Liver (tissue), 3 donors: ENCODE measurements around the gene DPYD.

Source experiments
- EGR1 ChIP-seq, 2 donors: IDR thresholded peaks; 2 replicates each; pipeline ENCODE4 v1.6.1; 2016 to 2018; ENCODE audit warnings: antibody characterized with exemption in 2 of 2, low read depth in 2 of 2
- GABPA ChIP-seq, 2 donors: IDR thresholded peaks in 1 of 2; conservative IDR thresholded peaks in 1 of 2; 2 replicates each; pipeline ENCODE4 v1.6.1; 2016; ENCODE audit warnings: antibody characterized with exemption in 2 of 2, mild to moderate bottlenecking in 1 of 2, moderate library complexity in 1 of 2
- HNF4G ChIP-seq: IDR thresholded peaks from 2 replicates; pipeline ENCODE4 v1.6.1; 2016; ENCODE audit warnings: antibody characterized with exemption
- JUND ChIP-seq, 2 donors: IDR thresholded peaks; 2 replicates each; pipeline ENCODE4 v1.6.1; 2016; ENCODE audit warnings: antibody characterized with exemption in 2 of 2
- NR2F2 ChIP-seq: IDR thresholded peaks from 2 replicates; pipeline ENCODE4 v1.6.1; 2016; ENCODE audit warnings: antibody characterized with exemption
- RAD21 ChIP-seq, 2 donors: IDR thresholded peaks; 2 replicates each; pipeline ENCODE4 v1.6.1; 2016; ENCODE audit warnings: antibody characterized with exemption in 2 of 2, mild to moderate bottlenecking in 2 of 2
- SP1 ChIP-seq: IDR thresholded peaks from 2 replicates; pipeline ENCODE4 v1.6.1; 2018; ENCODE audit warnings: antibody characterized with exemption, mild to moderate bottlenecking
- TAF1 ChIP-seq: conservative IDR thresholded peaks from 2 replicates; pipeline ENCODE4 v1.6.1; 2016; ENCODE audit warnings: antibody characterized with exemption, mild to moderate bottlenecking
- YY1 ChIP-seq: IDR thresholded peaks from 2 replicates; pipeline ENCODE4 v1.6.1; 2016; ENCODE audit warnings: antibody characterized with exemption, mild to moderate bottlenecking
- TF ChIP-seq, protein P1 (sequence below): IDR thresholded peaks from 2 replicates; pipeline ENCODE4 v1.6.1; 2016; ENCODE audit warnings: antibody characterized with exemption
- TF ChIP-seq, protein P2 (sequence below): fragments of 150-350 bp; IDR thresholded peaks from 2 replicates; pipeline ENCODE4 v1.5.1; 2017; ENCODE audit warnings: improper control_type of control experiment, low read depth, low read length; ENCODE audit not compliant: missing input control
- TF ChIP-seq, protein P3 (sequence below): IDR thresholded peaks from 2 replicates; pipeline ENCODE4 v1.6.1; 2016; ENCODE audit warnings: antibody characterized with exemption, mild to moderate bottlenecking
- TF ChIP-seq, protein P4 (sequence below): IDR thresholded peaks from 2 replicates; pipeline ENCODE4 v1.6.1; 2016; ENCODE audit warnings: antibody characterized with exemption
- donor health status: healthy.
- donor health status: healthy.

DNA sequence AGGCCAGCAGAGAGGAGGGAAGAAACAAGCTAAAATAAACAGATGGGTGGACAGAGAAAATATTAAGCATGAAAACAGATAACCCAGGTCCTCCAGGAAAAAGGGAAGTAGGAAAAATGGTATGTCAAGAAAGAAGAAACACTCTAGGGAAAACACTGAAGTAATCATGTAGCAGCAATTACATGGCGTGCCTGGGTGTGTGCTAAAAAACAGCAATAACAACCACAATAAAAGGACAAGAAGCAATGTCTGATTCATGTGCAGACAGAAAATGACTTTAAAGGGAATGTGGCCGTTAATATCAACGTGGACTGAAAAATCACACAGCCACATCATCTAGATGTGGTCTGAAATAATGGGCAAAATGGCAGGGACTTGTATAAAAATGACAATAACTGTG is 829.6 kb downstream of the DPYD start:
- TF ChIP-seq TAF1 (no peak), GABPA (IDR thresholded peaks at IDR 0.05 in 1 of 2, conservative IDR thresholded peaks at IDR 0.05 in 1 of 2) (no peak), EGR1 (IDR thresholded peaks at IDR 0.05; ENCODE audit: low read depth in 2 of 2) (no peak), SP1 (no peak), YY1 (no peak), RAD21 (IDR thresholded peaks at IDR 0.05) (no peak), JUND (IDR thresholded peaks at IDR 0.05) (no peak), NR2F2 (no peak), HNF4G (no peak)
- TF ChIP-seq, protein P1, sequence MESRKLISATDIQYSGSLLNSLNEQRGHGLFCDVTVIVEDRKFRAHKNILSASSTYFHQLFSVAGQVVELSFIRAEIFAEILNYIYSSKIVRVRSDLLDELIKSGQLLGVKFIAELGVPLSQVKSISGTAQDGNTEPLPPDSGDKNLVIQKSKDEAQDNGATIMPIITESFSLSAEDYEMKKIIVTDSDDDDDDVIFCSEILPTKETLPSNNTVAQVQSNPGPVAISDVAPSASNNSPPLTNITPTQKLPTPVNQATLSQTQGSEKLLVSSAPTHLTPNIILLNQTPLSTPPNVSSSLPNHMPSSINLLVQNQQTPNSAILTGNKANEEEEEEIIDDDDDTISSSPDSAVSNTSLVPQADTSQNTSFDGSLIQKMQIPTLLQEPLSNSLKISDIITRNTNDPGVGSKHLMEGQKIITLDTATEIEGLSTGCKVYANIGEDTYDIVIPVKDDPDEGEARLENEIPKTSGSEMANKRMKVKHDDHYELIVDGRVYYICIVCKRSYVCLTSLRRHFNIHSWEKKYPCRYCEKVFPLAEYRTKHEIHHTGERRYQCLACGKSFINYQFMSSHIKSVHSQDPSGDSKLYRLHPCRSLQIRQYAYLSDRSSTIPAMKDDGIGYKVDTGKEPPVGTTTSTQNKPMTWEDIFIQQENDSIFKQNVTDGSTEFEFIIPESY, result no peak
- TF ChIP-seq, protein P2, sequence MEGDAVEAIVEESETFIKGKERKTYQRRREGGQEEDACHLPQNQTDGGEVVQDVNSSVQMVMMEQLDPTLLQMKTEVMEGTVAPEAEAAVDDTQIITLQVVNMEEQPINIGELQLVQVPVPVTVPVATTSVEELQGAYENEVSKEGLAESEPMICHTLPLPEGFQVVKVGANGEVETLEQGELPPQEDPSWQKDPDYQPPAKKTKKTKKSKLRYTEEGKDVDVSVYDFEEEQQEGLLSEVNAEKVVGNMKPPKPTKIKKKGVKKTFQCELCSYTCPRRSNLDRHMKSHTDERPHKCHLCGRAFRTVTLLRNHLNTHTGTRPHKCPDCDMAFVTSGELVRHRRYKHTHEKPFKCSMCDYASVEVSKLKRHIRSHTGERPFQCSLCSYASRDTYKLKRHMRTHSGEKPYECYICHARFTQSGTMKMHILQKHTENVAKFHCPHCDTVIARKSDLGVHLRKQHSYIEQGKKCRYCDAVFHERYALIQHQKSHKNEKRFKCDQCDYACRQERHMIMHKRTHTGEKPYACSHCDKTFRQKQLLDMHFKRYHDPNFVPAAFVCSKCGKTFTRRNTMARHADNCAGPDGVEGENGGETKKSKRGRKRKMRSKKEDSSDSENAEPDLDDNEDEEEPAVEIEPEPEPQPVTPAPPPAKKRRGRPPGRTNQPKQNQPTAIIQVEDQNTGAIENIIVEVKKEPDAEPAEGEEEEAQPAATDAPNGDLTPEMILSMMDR, result no peak
- TF ChIP-seq, protein P3, sequence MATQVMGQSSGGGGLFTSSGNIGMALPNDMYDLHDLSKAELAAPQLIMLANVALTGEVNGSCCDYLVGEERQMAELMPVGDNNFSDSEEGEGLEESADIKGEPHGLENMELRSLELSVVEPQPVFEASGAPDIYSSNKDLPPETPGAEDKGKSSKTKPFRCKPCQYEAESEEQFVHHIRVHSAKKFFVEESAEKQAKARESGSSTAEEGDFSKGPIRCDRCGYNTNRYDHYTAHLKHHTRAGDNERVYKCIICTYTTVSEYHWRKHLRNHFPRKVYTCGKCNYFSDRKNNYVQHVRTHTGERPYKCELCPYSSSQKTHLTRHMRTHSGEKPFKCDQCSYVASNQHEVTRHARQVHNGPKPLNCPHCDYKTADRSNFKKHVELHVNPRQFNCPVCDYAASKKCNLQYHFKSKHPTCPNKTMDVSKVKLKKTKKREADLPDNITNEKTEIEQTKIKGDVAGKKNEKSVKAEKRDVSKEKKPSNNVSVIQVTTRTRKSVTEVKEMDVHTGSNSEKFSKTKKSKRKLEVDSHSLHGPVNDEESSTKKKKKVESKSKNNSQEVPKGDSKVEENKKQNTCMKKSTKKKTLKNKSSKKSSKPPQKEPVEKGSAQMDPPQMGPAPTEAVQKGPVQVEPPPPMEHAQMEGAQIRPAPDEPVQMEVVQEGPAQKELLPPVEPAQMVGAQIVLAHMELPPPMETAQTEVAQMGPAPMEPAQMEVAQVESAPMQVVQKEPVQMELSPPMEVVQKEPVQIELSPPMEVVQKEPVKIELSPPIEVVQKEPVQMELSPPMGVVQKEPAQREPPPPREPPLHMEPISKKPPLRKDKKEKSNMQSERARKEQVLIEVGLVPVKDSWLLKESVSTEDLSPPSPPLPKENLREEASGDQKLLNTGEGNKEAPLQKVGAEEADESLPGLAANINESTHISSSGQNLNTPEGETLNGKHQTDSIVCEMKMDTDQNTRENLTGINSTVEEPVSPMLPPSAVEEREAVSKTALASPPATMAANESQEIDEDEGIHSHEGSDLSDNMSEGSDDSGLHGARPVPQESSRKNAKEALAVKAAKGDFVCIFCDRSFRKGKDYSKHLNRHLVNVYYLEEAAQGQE, result no peak
- TF ChIP-seq, protein P4, sequence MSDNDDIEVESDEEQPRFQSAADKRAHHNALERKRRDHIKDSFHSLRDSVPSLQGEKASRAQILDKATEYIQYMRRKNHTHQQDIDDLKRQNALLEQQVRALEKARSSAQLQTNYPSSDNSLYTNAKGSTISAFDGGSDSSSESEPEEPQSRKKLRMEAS, result no peak
